AG20443 (cell line): ENCODE data around the gene RYR2.
"Not testable (repeated sequence)": the region's sequence is repeated elsewhere in the genome, so short reads cannot be mapped to it uniquely, and the experiment has no call there.

Experiments used
- DNase-seq: peaks from one replicate; pipeline ENCODE4 v3.0.0; 2012; ENCODE audit warnings: low spot score, mixed read lengths

Gene RYR2

GRCh38 chr1:237566581-237566980 is 524.6 kb downstream of the RYR2 start:
- DNase-seq, result no peak

- DNase-seq, result no peak
Measured at GRCh38 chr1:237568955-237569354, 527.0 kb downstream of the RYR2 start.

GRCh38 chr1:237570530-237570929 is 528.5 kb downstream of the RYR2 start:
- DNase-seq, result no peak

GRCh38 chr1:237574536-237574935 is 532.6 kb downstream of the RYR2 start:
- no peak for DNase-seq

GRCh38 chr1:237578540-237578939 is 536.6 kb downstream of the RYR2 start:
- DNase-seq, result no peak

GRCh38 chr1:237580726-237581125 is 538.7 kb downstream of the RYR2 start:
- no peak for DNase-seq

GRCh38 chr1:237583270-237583669 is 541.3 kb downstream of the RYR2 start:
- DNase-seq, result no peak

GRCh38 chr1:237583756-237584155 is 541.8 kb downstream of the RYR2 start:
- DNase-seq, result no peak

- DNase-seq, result no peak
Measured at GRCh38 chr1:237590386-237590785, 548.4 kb downstream of the RYR2 start.

- no peak for DNase-seq
Measured at GRCh38 chr1:237591353-237591752, 549.4 kb downstream of the RYR2 start.

- not testable (repeated sequence) for DNase-seq
Measured at GRCh38 chr1:237603036-237603568, 561.1 kb downstream of the RYR2 start.

GRCh38 chr1:237608433-237608832 is 566.4 kb downstream of the RYR2 start:
- no peak for DNase-seq

- no peak for DNase-seq
Measured at GRCh38 chr1:237610157-237610556, 568.2 kb downstream of the RYR2 start.

- DNase-seq, result no peak
Measured at GRCh38 chr1:237613984-237614383, 572.0 kb downstream of the RYR2 start.

GRCh38 chr1:237619553-237619952 is 577.6 kb downstream of the RYR2 start:
- DNase-seq, result no peak

GRCh38 chr1:237634922-237635321 is 592.9 kb downstream of the RYR2 start:
- no peak for DNase-seq

GRCh38 chr1:237638555-237638954 is 596.6 kb downstream of the RYR2 start:
- no peak for DNase-seq

- DNase-seq, result no peak
Measured at GRCh38 chr1:237640011-237640671, 598.2 kb downstream of the RYR2 start.

- no peak for DNase-seq
Measured at GRCh38 chr1:237640966-237641365, 599.0 kb downstream of the RYR2 start.

- DNase-seq, result no peak
Measured at GRCh38 chr1:237650809-237651208, 608.8 kb downstream of the RYR2 start.

GRCh38 chr1:237655778-237656177 is 613.8 kb downstream of the RYR2 start:
- DNase-seq, result no peak

- no peak for DNase-seq
Measured at GRCh38 chr1:237664348-237664747, 622.4 kb downstream of the RYR2 start.

- no peak for DNase-seq
Measured at GRCh38 chr1:237670302-237670701, 628.3 kb downstream of the RYR2 start.

GRCh38 chr1:237671262-237671661 is 629.3 kb downstream of the RYR2 start:
- no peak for DNase-seq
